NCI-H446 treated with DMSO at 0.1 percent for 48 hours (cell line): ENCODE measurements around the gene CA5A.
"Not testable (repeated sequence)": the region's sequence is repeated elsewhere in the genome, so short reads cannot be mapped to it uniquely, and the experiment has no call there.

Source experiments
- DNase-seq: peaks from one replicate; lab custom pipeline; 2025; lab: John Stamatoyannopoulos, UW

The CA5A gene

GRCh38 chr16:87936375-87937230, at the start of gene CA5A:
CA5A (minus strand) TSS chr16:87936529; CDS start chr16:87936450, 79 bp downstream.
- no peak for DNase-seq

GRCh38 chr16:87985493-87985892, 49.2 kb upstream of the CA5A start:
- DNase-seq = not testable (repeated sequence)

GRCh38 chr16:87984632-87985267, 48.4 kb upstream of the CA5A start:
- no peak for DNase-seq

GRCh38 chr16:87984180-87984579, 47.9 kb upstream of the CA5A start:
- not testable (repeated sequence) for DNase-seq

- not testable (repeated sequence) for DNase-seq
Measured at GRCh38 chr16:87983737-87984097, 47.4 kb upstream of the CA5A start.

GRCh38 chr16:87983072-87983736, 46.9 kb upstream of the CA5A start:
- DNase-seq = not testable (repeated sequence)

- DNase-seq = no peak
Measured at GRCh38 chr16:87982581-87983041, 46.3 kb upstream of the CA5A start.

DNA sequence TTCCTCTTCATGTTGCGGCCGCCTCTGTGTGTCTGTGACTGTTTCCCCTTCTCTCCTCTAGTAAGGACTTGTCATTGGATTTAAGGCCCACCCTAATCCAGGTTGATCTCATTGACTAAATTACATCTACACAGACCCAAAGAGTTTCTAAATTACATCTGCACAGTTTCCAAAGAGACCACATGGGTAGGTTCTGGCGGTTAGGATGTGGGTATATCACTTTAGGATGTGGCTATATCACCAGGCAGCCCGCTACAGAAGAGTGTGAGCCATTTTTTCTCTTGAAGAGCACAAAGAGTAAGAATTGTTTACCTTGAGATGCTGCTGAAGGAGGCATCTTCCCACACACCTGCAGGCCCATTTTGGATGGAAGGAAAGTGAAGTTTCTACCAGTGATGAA, 45.0 kb upstream of the CA5A start:
- not testable (repeated sequence) for DNase-seq

DNA sequence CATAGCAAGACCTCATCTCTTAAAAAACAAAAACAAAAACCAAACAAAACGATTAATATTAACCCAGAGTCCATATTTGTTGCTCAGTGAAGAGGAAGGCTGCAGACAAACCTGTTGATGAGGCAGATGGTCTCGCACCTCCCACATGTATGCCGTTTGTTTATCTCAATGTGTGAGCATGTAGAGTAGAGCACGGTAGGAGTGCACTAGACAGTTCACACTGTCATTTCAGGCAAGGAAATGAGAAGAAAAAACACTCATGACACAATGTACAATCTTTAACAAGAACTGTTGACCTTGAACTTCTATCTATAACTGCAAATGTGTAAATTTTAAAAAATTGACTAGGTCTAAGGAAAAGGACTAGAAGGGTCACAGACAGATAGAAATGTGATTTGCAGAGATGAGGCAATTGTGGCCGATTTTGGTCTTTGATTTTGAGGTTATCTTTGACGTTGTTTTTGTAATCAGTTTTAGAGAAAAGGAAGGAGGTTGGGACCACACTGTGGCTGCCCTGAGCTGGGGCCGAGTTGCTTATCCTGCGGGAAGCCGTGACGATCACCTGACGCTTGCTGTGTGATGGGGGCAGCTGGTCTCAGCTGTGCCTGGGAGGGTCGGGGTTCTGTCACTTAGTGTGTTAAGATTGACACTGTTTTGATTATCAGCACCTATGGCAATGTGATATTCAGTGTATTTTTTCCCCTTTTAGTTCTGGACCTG, 43.7 kb upstream of the CA5A start:
- not testable (repeated sequence) for DNase-seq

GRCh38 chr16:87979352-87979751, 43.0 kb upstream of the CA5A start:
- DNase-seq = no peak

GRCh38 chr16:87978127-87978526, 41.8 kb upstream of the CA5A start:
- no peak for DNase-seq

DNA sequence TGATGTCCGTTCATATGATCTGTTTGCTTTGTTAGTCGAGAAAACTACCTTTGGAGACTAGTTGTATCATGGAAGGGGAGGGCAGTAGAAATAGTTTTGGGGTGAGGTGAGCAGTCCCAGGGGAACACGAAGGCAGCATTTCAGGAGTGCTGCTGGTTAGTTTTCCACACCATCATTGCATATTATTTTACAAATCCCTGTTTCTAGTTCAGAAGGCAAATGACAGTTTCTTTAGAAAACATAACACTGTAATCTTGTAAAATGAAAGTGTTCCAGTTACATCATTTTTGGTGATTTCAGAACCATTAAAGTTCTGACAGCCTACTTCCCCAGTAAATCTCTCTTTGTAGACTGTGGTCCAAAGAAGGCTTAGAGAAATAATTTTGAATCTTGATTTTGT, 40.3 kb upstream of the CA5A start:
- DNase-seq = no peak

- DNase-seq = no peak
Measured at GRCh38 chr16:87974178-87974577, 37.8 kb upstream of the CA5A start.

DNA sequence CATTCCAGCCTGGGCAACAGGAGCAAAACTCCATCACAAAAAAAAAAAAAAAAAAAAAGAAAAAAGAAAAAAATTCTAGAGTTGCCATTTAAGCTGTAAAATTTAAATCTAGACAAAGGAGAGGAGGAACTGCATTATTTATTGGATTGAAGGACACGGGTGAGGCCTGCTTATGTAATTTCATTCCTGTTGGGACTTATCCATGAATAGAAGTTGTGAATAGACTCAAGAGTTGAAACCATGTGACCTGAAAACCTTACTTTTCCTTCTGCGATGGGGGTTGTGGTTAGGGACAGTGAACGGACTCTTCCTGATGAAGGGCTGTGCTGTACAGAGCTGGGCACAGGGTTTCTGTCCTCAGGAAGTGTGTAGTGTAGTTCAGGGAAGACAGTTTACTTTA, 37.4 kb upstream of the CA5A start:
- DNase-seq = no peak

GRCh38 chr16:87971933-87972332, 35.6 kb upstream of the CA5A start:
- DNase-seq = no peak

DNA sequence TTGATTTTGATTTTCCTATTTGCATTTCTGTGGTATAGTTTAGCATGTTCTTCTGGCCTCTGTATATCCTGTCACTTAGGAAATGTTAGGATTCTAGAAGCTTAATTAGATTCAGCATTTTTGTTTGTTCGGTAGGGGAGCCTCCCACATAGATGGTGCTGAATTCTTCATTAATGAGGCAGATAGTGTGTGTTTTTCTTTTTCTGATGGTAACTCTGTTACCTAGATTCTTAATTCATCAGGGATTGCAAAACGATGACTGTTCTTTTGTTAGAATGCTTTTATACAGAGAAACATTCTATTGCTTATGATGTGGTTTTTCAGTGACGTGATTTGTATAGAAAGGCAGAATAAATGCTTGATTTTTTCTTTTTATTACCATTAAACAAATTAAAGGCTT, 33.9 kb upstream of the CA5A start:
- DNase-seq = no peak

DNA sequence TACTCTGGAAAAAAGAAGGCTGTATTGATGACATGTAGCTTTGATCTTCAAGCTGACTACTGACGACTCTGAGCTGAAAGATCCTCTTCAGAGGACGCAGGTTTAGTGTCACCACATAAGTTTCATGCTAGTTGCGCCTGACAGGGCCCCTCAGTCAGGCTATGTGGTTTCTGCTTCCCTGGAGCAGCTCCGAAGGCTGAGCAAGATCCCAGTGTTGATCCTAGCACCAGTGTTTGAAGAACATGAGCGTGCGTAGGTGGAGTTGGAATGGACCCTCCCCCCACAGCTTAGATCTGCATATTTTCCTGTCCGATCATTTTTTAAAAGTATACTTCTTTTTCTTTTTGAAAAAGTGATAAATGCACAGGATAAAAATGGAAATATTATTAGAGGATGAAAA, 32.2 kb upstream of the CA5A start:
- no peak for DNase-seq

GRCh38 chr16:87966685-87967185, 30.4 kb upstream of the CA5A start:
- DNase-seq = no peak

DNA sequence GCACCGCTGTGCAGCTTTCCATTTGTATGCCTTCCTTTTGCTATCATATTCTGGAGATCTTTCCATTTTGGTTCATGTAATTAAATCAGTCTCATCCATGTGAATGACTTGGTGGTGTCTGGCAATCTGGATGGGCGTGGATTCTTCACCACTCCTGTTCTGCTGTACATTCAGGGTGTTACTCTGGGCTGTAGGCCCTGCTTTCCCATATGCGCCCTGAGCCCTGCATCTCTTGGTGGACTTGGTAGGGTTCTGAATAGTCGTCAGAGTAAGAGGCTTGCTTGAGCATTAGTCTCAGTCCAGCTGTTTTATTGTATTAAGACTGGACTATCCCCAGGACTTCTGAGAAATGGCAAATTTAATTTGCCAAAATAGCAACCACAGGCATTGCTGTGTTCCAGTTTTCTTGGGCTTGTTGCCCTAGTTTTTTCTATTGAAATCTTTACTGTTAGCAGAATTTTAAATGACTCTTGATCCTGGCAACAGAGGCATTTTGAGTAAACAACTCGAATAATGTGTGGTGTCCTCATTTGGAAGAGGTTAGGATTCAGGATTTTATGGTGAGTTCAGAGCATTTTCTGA, 29.8 kb upstream of the CA5A start:
- no peak for DNase-seq

DNA sequence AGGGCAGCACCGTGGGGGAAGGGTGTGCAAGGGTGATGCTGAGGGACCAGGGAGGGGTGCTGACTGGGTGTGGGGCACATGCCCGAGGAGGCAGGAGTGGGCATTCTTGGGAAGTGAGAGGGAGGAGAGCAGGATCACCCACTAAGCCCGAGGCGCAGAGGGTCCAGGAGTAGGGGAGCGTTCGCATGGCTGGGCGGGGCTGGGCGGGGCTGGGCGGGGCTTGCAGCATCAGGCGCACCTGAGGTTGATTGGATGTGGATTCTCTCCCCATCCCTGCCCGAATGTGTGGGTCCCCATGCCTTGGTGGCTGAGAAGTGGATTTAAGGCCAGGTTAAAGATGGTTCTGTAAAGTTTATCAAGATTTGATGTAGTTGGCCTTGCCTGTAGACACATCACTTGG, 29.1 kb upstream of the CA5A start:
- no peak for DNase-seq

GRCh38 chr16:87964049-87964659, 27.8 kb upstream of the CA5A start:
- no peak for DNase-seq
